Panc1 (cell line): ENCODE data around the gene AQP12B.

Source experiments
- REST ChIP-seq, 2 experiments: IDR thresholded peaks; 2 replicates each; pipeline ENCODE4 v1.6.1; 2011 to 2012; ENCODE audit warnings: low read depth in 2 of 2, control low read depth in 1 of 2, low read length in 1 of 2, mild to moderate bottlenecking in 1 of 2, moderate library complexity in 1 of 2; ENCODE audit not compliant: insufficient read depth in 1 of 2
- TF ChIP-seq, protein P1 (sequence below): fragments of 450-650 bp; IDR thresholded peaks from 2 replicates; pipeline ENCODE4 v1.5.1; 2017; ENCODE audit warnings: mild to moderate bottlenecking

DNA sequence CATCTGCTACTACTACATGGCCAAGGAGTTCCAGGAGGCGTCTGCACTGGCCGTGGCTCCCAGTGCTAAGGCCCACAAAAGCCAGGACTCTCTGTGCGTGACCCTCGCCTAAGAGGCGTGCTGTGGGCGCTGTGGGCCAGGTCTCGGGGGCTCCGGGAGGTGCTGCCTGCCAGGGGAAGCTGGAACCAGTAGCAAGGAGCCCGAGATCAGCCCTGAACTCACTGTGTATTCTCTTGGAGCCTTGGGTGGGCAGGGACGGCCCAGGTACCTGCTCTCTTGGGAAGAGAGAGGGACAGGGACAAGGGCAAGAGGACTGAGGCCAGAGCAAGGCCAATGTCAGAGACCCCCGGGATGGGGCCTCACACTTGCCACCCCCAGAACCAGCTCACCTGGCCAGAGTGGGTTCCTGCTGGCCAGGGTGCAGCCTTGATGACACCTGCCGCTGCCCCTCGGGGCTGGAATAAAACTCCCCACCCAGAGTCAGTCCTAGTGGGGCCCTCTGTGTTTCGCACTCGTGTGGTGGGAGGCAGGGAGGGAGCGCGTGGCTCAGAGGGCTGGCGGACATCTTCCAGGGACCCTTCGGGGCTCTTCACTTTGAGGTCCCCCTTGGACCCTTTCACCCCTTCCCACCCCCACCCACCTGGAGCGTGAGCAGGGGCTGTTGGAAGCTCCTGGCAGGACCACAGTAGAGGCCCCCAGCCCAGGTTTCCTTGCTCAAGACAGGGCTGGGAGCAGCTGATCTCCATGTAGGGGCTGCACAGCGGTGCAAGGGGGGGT is 51.7 kb downstream of the AQP12B start:
- TF ChIP-seq, protein P1, sequence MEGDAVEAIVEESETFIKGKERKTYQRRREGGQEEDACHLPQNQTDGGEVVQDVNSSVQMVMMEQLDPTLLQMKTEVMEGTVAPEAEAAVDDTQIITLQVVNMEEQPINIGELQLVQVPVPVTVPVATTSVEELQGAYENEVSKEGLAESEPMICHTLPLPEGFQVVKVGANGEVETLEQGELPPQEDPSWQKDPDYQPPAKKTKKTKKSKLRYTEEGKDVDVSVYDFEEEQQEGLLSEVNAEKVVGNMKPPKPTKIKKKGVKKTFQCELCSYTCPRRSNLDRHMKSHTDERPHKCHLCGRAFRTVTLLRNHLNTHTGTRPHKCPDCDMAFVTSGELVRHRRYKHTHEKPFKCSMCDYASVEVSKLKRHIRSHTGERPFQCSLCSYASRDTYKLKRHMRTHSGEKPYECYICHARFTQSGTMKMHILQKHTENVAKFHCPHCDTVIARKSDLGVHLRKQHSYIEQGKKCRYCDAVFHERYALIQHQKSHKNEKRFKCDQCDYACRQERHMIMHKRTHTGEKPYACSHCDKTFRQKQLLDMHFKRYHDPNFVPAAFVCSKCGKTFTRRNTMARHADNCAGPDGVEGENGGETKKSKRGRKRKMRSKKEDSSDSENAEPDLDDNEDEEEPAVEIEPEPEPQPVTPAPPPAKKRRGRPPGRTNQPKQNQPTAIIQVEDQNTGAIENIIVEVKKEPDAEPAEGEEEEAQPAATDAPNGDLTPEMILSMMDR = no peak
- TF ChIP-seq REST (IDR thresholded peaks at IDR 0.05; ENCODE audit: insufficient read depth in 1 of 2, low read depth in 2 of 2, low read length in 1 of 2) = no peak
